DOHH2 (cell line): ENCODE measurements around the gene SF3B2.
"Not testable (repeated sequence)": the region's sequence is repeated elsewhere in the genome, so short reads cannot be mapped to it uniquely, and the experiment has no call there.

Source experiments
- CTCF ChIP-seq: fragments of 200-600 bp; sonication (generic); IDR thresholded peaks from one replicate; pipeline ENCODE4 v1.5.1; 2014; ENCODE audit warnings: antibody characterized with exemption, mild to moderate bottlenecking, low read depth, low read length; ENCODE audit not compliant: poor library complexity, severe bottlenecking
- EZH2phosphoT487 ChIP-seq: fragments of 200-600 bp; sonication (generic); IDR thresholded peaks from 2 replicates; pipeline ENCODE4 v1.6.1; 2017; ENCODE audit warnings: borderline replicate concordance, mild to moderate bottlenecking, antibody characterized with exemption, low read length, moderate library complexity, mixed read lengths

- not testable (repeated sequence) for TF ChIP-seq CTCF, EZH2phosphoT487
Measured at GRCh38 chr11:66010036-66010435, 42.1 kb upstream of the SF3B2 start.
